GM12878 (cell line): Measurements from ENCODE around the gene ZGLP1. TPM values are rescaled to one million over a fixed set of nuclear protein-coding genes. Genes with fewer than 3 reads are reported as not detected.

Experiments used
- ATAC-seq: fragments of 200-7000 bp; cut with Tn5 transposase; 3 replicates; pipeline ENCODE4 v1.9.1; 2020; ENCODE audit warnings: mild to moderate bottlenecking, moderate library complexity
- BruUV-seq: library from RNA; stranded (reverse); fragments of 400-500 nt; replicated peaks from 2 replicates; lab custom pipeline; 2021; lab: Mats Ljungman, UMichigan
- CTCF ChIA-PET: fragments of 300-600 bp; sonication (Branson Sonifier 250); formaldehyde crosslinking; extraction: SDS; loops from one replicate; lab custom pipeline; 2021; ENCODE audit warnings: inconsistent platforms; lab: Yijun Ruan, JAX
- POLR2A ChIA-PET: fragments of 350-600 bp; formaldehyde crosslinking; extraction: SDS; loops from one replicate; lab custom pipeline; 2021; ENCODE audit warnings: inconsistent platforms; lab: Charles Lee
- RAD21 ChIA-PET: fragments of 300-600 bp; sonication (Branson Sonifier 250); formaldehyde crosslinking; loops from one replicate; lab custom pipeline; 2023; ENCODE audit warnings: antibody characterized with exemption; ENCODE audit not compliant: unreplicated experiment; lab: Charles Lee
- SMC1A ChIA-PET: fragments of 300-600 bp; sonication (Branson Sonifier 250); formaldehyde crosslinking; loops from one replicate; lab custom pipeline; 2023; ENCODE audit not compliant: unreplicated experiment, uncharacterized antibody; lab: Charles Lee
- DNase-seq: peaks from one replicate; pipeline ENCODE4 v3.0.0-alpha.2; 2011; ENCODE audit warnings: low read depth, low spot score
- FAIRE-seq: peaks from 3 replicates; lab custom pipeline; 2011; peaks lifted over from hg19 to GRCh38; lab: Jason Lieb, UNC
- H2AFZ ChIP-seq: 2 replicates; pipeline ENCODE4 v1.6.0; 2011; ENCODE audit warnings: low read depth, low read length, control low read depth; ENCODE audit not compliant: control insufficient read depth
- H3K27ac ChIP-seq: 2 replicates; pipeline ENCODE4 v1.5.1; 2011; ENCODE audit warnings: control low read depth; ENCODE audit not compliant: control insufficient read depth, insufficient read depth
- H3K27me3 ChIP-seq, 2 experiments: replicated peaks in 1 of 2; 2 replicates each; pipeline versions ENCODE4 v1.6.0 to v1.6.1; 2011; ENCODE audit warnings: low read length in 1 of 2; ENCODE audit not compliant: control insufficient read depth in 2 of 2, insufficient read depth in 2 of 2
- H3K36me3 ChIP-seq, 2 experiments: 2 replicates each; pipeline ENCODE4 v1.5.1; 2011; ENCODE audit warnings: low read length in 1 of 2; ENCODE audit not compliant: control insufficient read depth in 2 of 2, insufficient read depth in 2 of 2
- H3K4me1 ChIP-seq: 2 replicates; pipeline ENCODE4 v1.6.1; 2011; ENCODE audit warnings: mild to moderate bottlenecking, low read length, moderate library complexity, mixed read lengths; ENCODE audit not compliant: control insufficient read depth, insufficient read depth
- H3K4me2 ChIP-seq: 2 replicates; pipeline ENCODE4 v1.6.0; 2011; ENCODE audit warnings: control low read depth; ENCODE audit not compliant: control insufficient read depth, insufficient read depth
- H3K4me3 ChIP-seq: fragments of 200-600 bp; sonication (generic); 2 replicates; pipeline ENCODE4 v1.5.1; 2016
- H3K79me2 ChIP-seq: 2 replicates; pipeline ENCODE4 v1.6.0; 2011; ENCODE audit warnings: low read length; ENCODE audit not compliant: control insufficient read depth, insufficient read depth
- H3K9ac ChIP-seq: 2 replicates; pipeline ENCODE4 v1.8.0; 2011; ENCODE audit warnings: low read length, control low read depth, mixed read lengths; ENCODE audit not compliant: control insufficient read depth, insufficient read depth
- H3K9me3 ChIP-seq: replicated peaks from 3 replicates; pipeline ENCODE4 v1.5.1; 2011; ENCODE audit warnings: mild to moderate bottlenecking, low read length; ENCODE audit not compliant: control insufficient read depth, insufficient read depth
- H4K20me1 ChIP-seq: 2 replicates; pipeline ENCODE4 v1.6.0; 2011; ENCODE audit not compliant: control insufficient read depth, insufficient read depth
- ATF2 ChIP-seq: IDR thresholded peaks from 2 replicates; pipeline ENCODE4 v1.6.1; 2012; ENCODE audit warnings: low read length, inconsistent platforms
- FOS ChIP-seq: IDR thresholded peaks from 3 replicates; pipeline ENCODE4 v1.6.1; 2011; ENCODE audit warnings: borderline replicate concordance; ENCODE audit not compliant: insufficient read length; ENCODE audit errors: extremely low read depth
- IKZF2 ChIP-seq, 2 experiments: fragments of 450-650 bp; IDR thresholded peaks; 2 replicates each; pipeline ENCODE4 v1.6.1; 2017; ENCODE audit warnings: mild to moderate bottlenecking in 2 of 2, moderate library complexity in 2 of 2
- NKRF ChIP-seq: fragments of 450-650 bp; conservative IDR thresholded peaks from 2 replicates; pipeline ENCODE4 v1.6.1; 2017; ENCODE audit warnings: mild to moderate bottlenecking, moderate library complexity
- RCOR1 ChIP-seq: conservative IDR thresholded peaks from 2 replicates; pipeline ENCODE4 v1.6.1; 2012; ENCODE audit warnings: low read depth, low read length, improper control_type of control experiment
- ZNF687 ChIP-seq: fragments of 450-650 bp; IDR thresholded peaks from 2 replicates; pipeline ENCODE4 v1.6.1; 2017; ENCODE audit warnings: mild to moderate bottlenecking, moderate library complexity
- ZSCAN29 ChIP-seq: fragments of 450-650 bp; IDR thresholded peaks from 2 replicates; pipeline ENCODE4 v1.6.1; 2017; ENCODE audit warnings: mild to moderate bottlenecking, moderate library complexity
- WGBS: methylation state at CpG from one replicate; pipeline ENCODE4 v1.1.6; 2016; ENCODE audit warnings: low lambda C conversion rate; ENCODE audit not compliant: insufficient replicate concordance, insufficient coverage; ENCODE audit errors: missing lambda C conversion rate; 5-methylcytosine and 5-hydroxymethylcytosine counted together
- in situ Hi-C: fragments of 300-500 bp; cut with MboI; formaldehyde crosslinking; loops from 9 replicates; pipeline ENCODE4 v1.14.3; 2018; ENCODE audit warnings: mixed read lengths
- intact Hi-C: fragments of 100-400 bp; cut with micrococcal nuclease; formaldehyde crosslinking; loops from one replicate; pipeline ENCODE4 v1.14.2; 2022; ENCODE audit not compliant: unreplicated experiment
- polyA plus RNA-seq, 11 experiments: library from polyadenylated mRNA; depleted of rRNA in 4 of 11; unstranded in 6 of 11; stranded (reverse) in 5 of 11; fragments of >200 nt; fragmentation: Nextera tagmentation in 4 of 11; fragmentation: Illumina TruSeq in 1 of 11; extraction: Ambion mirVana in 4 of 11; extraction: Trizol in 1 of 11; gene quantifications; 1 replicate in 1 of 11; 2 replicates in 10 of 11; pipeline versions ENCODE4 v1.2.1 to v1.2.3, GENCODE V29; 2011 to 2016; ENCODE audit warnings: inconsistent platforms in 2 of 11, missing spikeins in 2 of 11, low read depth in 1 of 11
- total RNA-seq, 4 experiments: library from RNA; depleted of rRNA in 3 of 4; stranded (reverse); fragments of >200 nt in 3 of 4; fragmentation: Illumina TruSeq in 1 of 4; extraction: Trizol in 1 of 4; gene quantifications; 2 replicates each; pipeline versions ENCODE4 v1.2.1 to v1.2.3, GENCODE V29; 2013 to 2021

The ZGLP1 gene
- total and polyA plus RNA-seq, 10 of the 15 experiments (the other 5 are each of a cell fraction or from before 2014, with no cell fraction given), result 0.29 to 5.6 (median 1.3) TPM

GRCh38 chr19:10318807-10319682, 9.4 kb upstream of the ZGLP1 start:
- intact Hi-C loops (no loop called here), in situ Hi-C loops (no loop called here)
- no peak overlapping the region for H3K9ac ChIP-seq
- FAIRE-seq, result no peak
- whole genome bisulfite sequencing, result 92% methylated on average over 13 of the region's 13 CpGs
- H3K9me3 ChIP-seq, result no peaks in the 10 kb centered on the region
- SMC1A ChIA-PET, result no interaction called here
- peaks cover 5% of the 10 kb centered on the region for H3K4me1 ChIP-seq
- H3K27me3 ChIP-seq, result no peaks in the 10 kb centered on the region
- H3K36me3 ChIP-seq, result peaks cover 0 to 39% of the 10 kb centered on the region in 2 experiments; a peak in 3 of 4 replicates
- H3K4me3 ChIP-seq, result no peak overlapping the region
- RAD21 ChIA-PET, result no interaction called here
- BruUV-seq, result no TSS peak
- H2AFZ ChIP-seq, result no peak overlapping the region
- no peak for ATAC-seq
- no peak overlapping the region for H3K27ac ChIP-seq
- TF ChIP-seq FOS (no peak), IKZF2 (IDR thresholded peaks at IDR 0.05) (no peak), ZNF687 (no peak), ATF2 (no peak), ZSCAN29 (no peak), RCOR1 (no peak), NKRF (no peak)
- TF ChIP-seq, all 136 proteins: peak for 0
- ChIA-PET POLR2A (interaction anchor here (0.6 to 1.0 kb wide), 3 partner anchors 9 to 48 kb away, joined by 3 read pairs; partner anchors contain the start of genes ICAM1 and ZGLP1), CTCF (no interaction called here)
- Histone ChIP-seq H3K4me2 (no peak overlapping the region), H4K20me1 (no peaks in the 10 kb centered on the region), H3K79me2 (peaks cover 6% of the 10 kb centered on the region)
- no peak for DNase-seq
